Kidney epithelial cell (primary cell): ENCODE measurements around the gene MBNL1. TPM values are rescaled to one million over a fixed set of nuclear protein-coding genes. Genes with fewer than 3 reads are reported as not detected.

ENCODE experiments used
- DNase-seq: peaks from one replicate; pipeline ENCODE4 v3.0.0-alpha.2; 2010; ENCODE audit warnings: low read depth
- H3K27me3 ChIP-seq: 2 replicates; pipeline ENCODE4 v1.6.0; 2011; ENCODE audit warnings: low read length; ENCODE audit not compliant: control insufficient read depth, insufficient read depth
- H3K36me3 ChIP-seq: 2 replicates; pipeline ENCODE4 v1.5.1; 2011; ENCODE audit warnings: low read length; ENCODE audit not compliant: control insufficient read depth, insufficient read depth
- H3K4me3 ChIP-seq: 2 replicates; pipeline ENCODE4 v1.5.1; 2011; ENCODE audit warnings: low read depth, mild to moderate bottlenecking, control low read depth, low read length
- CTCF ChIP-seq: IDR thresholded peaks from 2 replicates; pipeline ENCODE4 v1.5.1; 2011; ENCODE audit warnings: mild to moderate bottlenecking, moderate library complexity, low read length, control low read depth, inconsistent platforms; ENCODE audit not compliant: insufficient read depth, poor library complexity, severe bottlenecking
- total RNA-seq: library from RNA; depleted of rRNA; stranded (reverse); fragments of >200 nt; gene quantifications from 2 replicates; pipeline ENCODE4 v1.2.3, GENCODE V29; 2015

Gene MBNL1
- total RNA-seq, 1 donor from 2014 or later, result 47.5 TPM

DNA sequence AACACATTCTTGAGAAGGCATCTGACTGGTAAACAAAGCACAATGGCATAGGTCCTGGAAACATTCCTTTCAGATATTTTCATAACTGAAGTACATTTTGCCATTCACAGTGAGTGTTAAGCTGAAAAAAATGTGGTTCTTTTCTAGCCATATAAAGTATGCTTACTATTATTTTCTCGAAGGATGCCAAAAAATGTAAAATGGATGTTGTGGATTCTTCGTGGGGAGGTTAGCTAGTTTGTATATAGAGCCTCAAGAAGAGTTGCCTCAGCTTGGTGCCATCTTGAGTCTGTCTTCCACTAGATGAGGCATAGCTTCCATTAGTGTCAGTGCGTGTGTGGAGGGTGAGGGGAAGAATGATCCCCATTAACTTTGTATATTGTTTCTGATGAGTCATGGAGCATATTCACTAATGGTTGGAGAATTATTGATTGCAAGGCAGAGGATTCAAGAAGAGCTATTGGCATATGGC, 4.1 kb downstream of the MBNL1 start:
- no peaks in the 10 kb centered on the region for H3K27me3 ChIP-seq
- H3K4me3 ChIP-seq, result no peak overlapping the region
- H3K36me3 ChIP-seq, result no peaks in the 10 kb centered on the region
- no peak for DNase-seq
- TF ChIP-seq CTCF, result no peak

DNA sequence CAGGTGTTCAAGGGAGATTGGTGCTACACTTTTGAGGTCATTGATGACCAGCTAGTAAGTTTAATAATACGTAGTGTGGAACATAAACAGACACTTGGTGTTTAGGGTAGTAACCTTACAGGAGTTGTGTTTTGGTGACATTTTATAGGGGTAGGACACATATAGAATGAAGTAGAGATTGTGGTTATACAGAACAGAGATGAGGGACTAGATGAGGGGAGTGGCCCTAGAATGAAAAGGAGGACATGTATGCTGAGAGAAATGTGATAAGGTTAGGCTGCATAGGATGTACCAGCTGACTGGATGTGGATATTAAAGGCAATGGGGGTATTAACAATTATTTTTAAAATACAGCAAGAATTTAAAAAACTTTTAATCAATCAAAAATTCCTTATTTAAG, 8.0 kb downstream of the MBNL1 start:
- no peak for DNase-seq
- no peak for TF ChIP-seq CTCF
- Histone ChIP-seq H3K4me3 (no peak overlapping the region), H3K27me3 (no peaks in the 10 kb centered on the region), H3K36me3 (no peaks in the 10 kb centered on the region)

GRCh38 chr3:152277198-152277597, 8.5 kb downstream of the MBNL1 start:
- no peak overlapping the region for H3K4me3 ChIP-seq
- no peaks in the 10 kb centered on the region for H3K36me3 ChIP-seq
- no peak for TF ChIP-seq CTCF
- no peak for DNase-seq
- H3K27me3 ChIP-seq, result no peaks in the 10 kb centered on the region

DNA sequence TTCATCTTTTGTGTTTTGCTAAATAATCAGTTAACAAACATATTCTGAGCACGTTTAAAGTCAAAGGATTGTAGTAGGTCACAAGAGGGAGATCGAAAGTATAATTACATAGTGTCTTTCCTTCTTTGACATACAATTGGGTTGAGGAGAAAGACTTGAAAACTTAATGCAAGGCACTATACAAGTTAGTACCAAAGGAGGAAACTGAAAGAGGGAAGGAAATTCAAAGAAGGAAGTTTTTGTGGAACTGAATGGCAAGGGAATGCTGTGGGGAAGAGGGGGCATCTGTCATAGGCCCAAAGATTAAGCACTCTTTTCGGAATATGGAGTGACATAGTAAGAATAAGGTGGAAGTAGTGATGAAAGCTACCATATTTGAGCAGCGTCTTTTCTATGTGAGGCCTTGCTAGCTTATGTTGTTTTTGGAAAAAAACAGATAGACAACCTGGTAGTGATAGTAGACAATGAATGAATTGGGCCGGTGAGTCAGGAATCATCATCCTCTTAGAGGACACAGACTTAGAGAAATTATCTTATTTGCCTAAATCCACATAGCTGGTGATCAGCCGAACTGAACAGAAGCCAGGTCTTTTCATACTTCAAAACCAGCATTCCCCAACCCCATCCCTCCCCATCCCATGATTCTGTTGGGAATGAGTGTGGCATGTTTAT, 10.2 kb downstream of the MBNL1 start:
- no peaks in the 10 kb centered on the region for H3K36me3 ChIP-seq
- no peaks in the 10 kb centered on the region for H3K27me3 ChIP-seq
- TF ChIP-seq CTCF, result no peak
- H3K4me3 ChIP-seq, result no peak overlapping the region
- DNase-seq, result no peak

GRCh38 chr3:152279479-152279878, 10.8 kb downstream of the MBNL1 start:
- Histone ChIP-seq H3K4me3 (no peak overlapping the region), H3K27me3 (no peaks in the 10 kb centered on the region), H3K36me3 (no peaks in the 10 kb centered on the region)
- no peak for DNase-seq
- TF ChIP-seq CTCF, result no peak

DNA sequence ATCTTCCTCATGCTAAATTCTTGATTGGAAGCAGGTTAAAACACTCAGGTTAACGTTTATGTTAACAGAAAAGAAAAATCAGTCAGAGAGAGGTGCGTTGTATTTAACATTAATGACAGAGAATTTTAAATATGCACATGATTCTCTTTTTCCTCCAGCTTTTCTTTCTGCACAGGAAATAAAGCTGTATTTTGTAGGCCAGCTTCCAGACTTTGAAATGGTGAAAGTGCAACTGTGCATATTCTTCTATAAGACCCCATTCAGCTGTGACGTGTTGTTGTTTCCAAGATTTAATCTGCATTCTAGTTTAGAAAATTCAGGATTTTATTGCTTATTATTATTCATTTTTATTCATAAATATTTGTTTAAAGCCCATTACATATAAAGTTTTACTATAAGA, 11.8 kb downstream of the MBNL1 start:
- Histone ChIP-seq H3K4me3 (no peak overlapping the region), H3K36me3 (no peaks in the 10 kb centered on the region), H3K27me3 (no peaks in the 10 kb centered on the region)
- no peak for DNase-seq
- TF ChIP-seq CTCF, result no peak
